ENCODE measurements around the gene SUGT1. TPM values are rescaled to one million over a fixed set of nuclear protein-coding genes. Genes with fewer than 3 reads are reported as not detected.
A peak's percentile ranks its signal among the peaks of the same experiment; 100 is the strongest.
"Not testable (repeated sequence)": the region's sequence is repeated elsewhere in the genome, so short reads cannot be mapped to it uniquely, and the experiment has no call there.

Gene SUGT1
- 10 to 100 TPM; 24.6 to 40.8 (median 29.1) TPM for total RNA-seq

GRCh38 chr13:52652196-52652979 lies at the start of gene SUGT1:
Gene SUGT1 (plus strand): TSS chr13:52652836. CDS start chr13:52652921, 85 bp downstream.
- TF ChIP-seq CTCF (IDR thresholded peaks at IDR 0.05) (peak; percentile 23 to 72 (median 69)), POLR2AphosphoS5 (IDR thresholded peaks at IDR 0.05) (peak; percentile 65 to 93 (median 79)), POLR2A (IDR thresholded peaks at IDR 0.05) (peak; percentile 22)
- H3K27me3 ChIP-seq, result no peaks in the 10 kb centered on the region
- H3K4me3 ChIP-seq, result peak within 1 kb of the TSS; percentile 69 to 81 (median 78)
- H3K4me1 ChIP-seq, result peaks cover 0 to 5% of the 10 kb centered on the region in 2 donors
- no peaks in the 10 kb centered on the region for H3K36me3 ChIP-seq
- peak; percentile 95 to 96 for DNase-seq (ENCODE audit: low spot score in 2 of 2)
- peak within 1 kb of the TSS; percentile 96 to 99 for H3K27ac ChIP-seq
- H3K9me3 ChIP-seq, result no peaks in the 10 kb centered on the region
- intact Hi-C loops (cut with DNase I; ENCODE audit: low total_unique reads), result no loop called here

DNA sequence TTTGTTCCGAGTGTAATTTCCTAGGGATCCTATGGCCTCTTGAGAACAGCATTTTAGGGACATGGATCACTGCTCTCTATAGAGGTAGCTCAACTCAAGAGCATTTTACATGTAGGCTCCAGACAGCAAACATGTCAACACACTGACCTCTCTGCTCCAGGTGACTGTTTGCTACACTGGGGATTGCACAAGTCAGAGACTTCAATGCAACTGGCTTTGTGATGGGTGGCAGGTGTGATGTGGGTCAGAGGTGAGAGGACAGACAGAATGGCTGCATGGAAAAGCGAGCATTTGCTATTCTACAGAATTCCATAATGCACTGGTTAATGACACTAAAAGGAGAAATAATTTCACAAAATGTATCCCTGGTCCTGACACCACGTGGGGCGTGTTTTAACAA lies 49.3 kb upstream of the SUGT1 start:
- intact Hi-C loops (cut with DNase I; ENCODE audit: low total_unique reads); H3K4me1 ChIP-seq; H3K36me3 ChIP-seq; H3K4me3 ChIP-seq; DNase-seq (ENCODE audit: low spot score in 2 of 2); H3K27ac ChIP-seq; H3K9me3 ChIP-seq; H3K27me3 ChIP-seq: not testable (repeated sequence)

- H3K27ac ChIP-seq; H3K4me3 ChIP-seq; H3K4me1 ChIP-seq; DNase-seq (ENCODE audit: low spot score in 2 of 2); H3K9me3 ChIP-seq; H3K27me3 ChIP-seq; intact Hi-C loops (cut with DNase I; ENCODE audit: low total_unique reads); H3K36me3 ChIP-seq: not testable (repeated sequence)
Measured at GRCh38 chr13:52606126-52606525, 46.5 kb upstream of the SUGT1 start.

GRCh38 chr13:52606795-52607194 lies 45.8 kb upstream of the SUGT1 start:
- H3K27ac ChIP-seq; H3K36me3 ChIP-seq; H3K9me3 ChIP-seq; intact Hi-C loops (cut with DNase I; ENCODE audit: low total_unique reads); DNase-seq (ENCODE audit: low spot score in 2 of 2); H3K4me3 ChIP-seq; H3K4me1 ChIP-seq; H3K27me3 ChIP-seq: not testable (repeated sequence)

GRCh38 chr13:52608184-52608583 lies 44.5 kb upstream of the SUGT1 start:
- DNase-seq (ENCODE audit: low spot score in 2 of 2); H3K4me3 ChIP-seq; intact Hi-C loops (cut with DNase I; ENCODE audit: low total_unique reads); H3K27me3 ChIP-seq; H3K4me1 ChIP-seq; H3K27ac ChIP-seq; H3K36me3 ChIP-seq; H3K9me3 ChIP-seq: not testable (repeated sequence)

DNA sequence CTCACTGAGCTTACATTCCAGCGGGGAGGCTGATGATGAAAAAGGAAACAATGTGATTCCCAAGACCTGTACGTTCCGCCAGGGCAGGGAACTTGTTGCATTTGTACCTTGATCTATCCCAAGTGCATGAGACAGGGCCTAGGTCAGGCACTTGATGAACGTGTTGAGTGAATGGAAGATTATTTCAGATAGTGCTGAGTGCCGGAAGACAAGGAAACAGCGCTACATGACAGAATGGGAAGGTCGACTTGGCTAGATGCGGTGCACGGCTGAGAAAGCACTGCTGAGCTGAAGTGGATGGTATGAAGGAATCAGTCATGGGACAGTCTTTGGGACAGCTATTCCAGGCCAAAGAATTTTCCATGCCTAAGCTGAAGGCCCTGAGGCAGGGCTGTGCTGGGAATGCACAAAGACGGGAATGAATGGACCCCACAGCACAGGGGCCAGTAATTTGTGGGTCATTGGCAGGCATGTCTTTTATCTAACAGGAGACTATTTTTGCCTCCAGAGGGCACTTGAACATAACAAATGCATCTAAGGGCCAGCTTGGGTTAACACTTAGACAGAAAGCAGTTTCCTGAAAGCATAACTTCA lies 43.5 kb upstream of the SUGT1 start:
- intact Hi-C loops (cut with DNase I; ENCODE audit: low total_unique reads); H3K27me3 ChIP-seq: not testable (repeated sequence)
- peak in 2 of 3 donors; percentile 22 to 30 for TF ChIP-seq CTCF (IDR thresholded peaks at IDR 0.05)

GRCh38 chr13:52610158-52610557 lies 42.5 kb upstream of the SUGT1 start:
- H3K27me3 ChIP-seq; H3K4me3 ChIP-seq; H3K4me1 ChIP-seq; DNase-seq (ENCODE audit: low spot score in 2 of 2); H3K36me3 ChIP-seq; H3K9me3 ChIP-seq; intact Hi-C loops (cut with DNase I; ENCODE audit: low total_unique reads); H3K27ac ChIP-seq: not testable (repeated sequence)

More for the DNA sequence above, 43.5 kb upstream of the SUGT1 start:
- H3K27ac ChIP-seq; H3K4me1 ChIP-seq; H3K9me3 ChIP-seq; H3K36me3 ChIP-seq; DNase-seq (ENCODE audit: low spot score in 2 of 2); H3K4me3 ChIP-seq: not testable (repeated sequence)
